ENCODE measurements around the gene CSTF1. TPM values are rescaled to one million over a fixed set of nuclear protein-coding genes. Genes with fewer than 3 reads are reported as not detected.

CSTF1 gene
- total and polyA plus RNA-seq, 2 donors (not counting 3 experiments of a cell fraction or from before 2014, with no cell fraction given), result 39.6 to 49.3 TPM

DNA sequence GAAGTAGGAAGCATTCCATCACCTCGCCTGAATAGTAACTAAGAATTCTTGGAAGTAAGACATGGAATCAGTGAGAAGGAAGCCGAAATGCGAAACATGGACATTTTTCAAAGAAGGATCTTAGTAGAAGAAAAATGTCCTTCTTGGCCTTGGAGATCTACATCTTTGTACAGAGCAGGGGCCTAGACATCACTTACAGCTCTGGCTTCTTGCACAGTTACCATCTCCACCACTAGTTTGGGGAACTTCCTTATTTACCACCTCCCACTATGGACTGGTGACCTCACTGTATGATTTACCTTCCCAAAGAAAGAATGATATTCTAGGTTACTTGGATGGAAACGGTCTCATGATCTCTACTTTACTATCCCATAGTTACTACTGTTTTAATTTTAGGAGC, 35.4 kb downstream of the CSTF1 start:
- dilution Hi-C loops (cut with MboI; ENCODE audit: extremely low pct_ligation_motif_present, low sequenced_read_pairs), result no loop called here

More for the DNA sequence above, 35.4 kb downstream of the CSTF1 start:
- no peaks in the 10 kb centered on the region for H3K9me3 ChIP-seq (replicated peaks; ENCODE audit: control insufficient read depth, insufficient read depth, low read length)
- no peak overlapping the region for H3K4me3 ChIP-seq (replicated peaks in 1 of 3; ENCODE audit: insufficient read depth in 1 of 3, low read depth in 1 of 3, low read length in 3 of 3)
- no TSS peak for BruUV-seq (replicated peaks)
- CTCF ChIA-PET, result interaction anchor here (1.1 to 2.4 kb wide), 3 partner anchors 8 to 16 kb away, joined by 3 to 9 read pairs (median 6); partner anchors contain the start of gene CASS4
- no peak overlapping the region for H2AFZ ChIP-seq (ENCODE audit: low read depth, low read length)
- H3K27me3 ChIP-seq (ENCODE audit: control insufficient read depth in 2 of 2, insufficient read depth in 2 of 2, low read length in 2 of 2), result peaks cover 64% of the 10 kb centered on the region in 2 experiments
- no peak overlapping the region for H3K27ac ChIP-seq (ENCODE audit: insufficient read depth, low read depth, low read length)
- no peak overlapping the region for H3K4me2 ChIP-seq (ENCODE audit: insufficient read depth, low read length)
- H3K79me2 ChIP-seq (ENCODE audit: control insufficient read depth, insufficient read depth, low read length), result no peaks in the 10 kb centered on the region
- FAIRE-seq, result no peak
- no peaks in the 10 kb centered on the region for H3K36me3 ChIP-seq (ENCODE audit: control insufficient read depth in 2 of 2, extremely low read depth in 1 of 2, insufficient read depth in 2 of 2, low read length in 2 of 2)
- H4K20me1 ChIP-seq (replicated peaks; ENCODE audit: control insufficient read depth, extremely low read depth, insufficient read depth, low read length), result no peaks in the 10 kb centered on the region
- intact Hi-C loops (cut with micrococcal nuclease), result no loop called here
- TF ChIP-seq MYC (IDR thresholded peaks at IDR 0.05; ENCODE audit: low read depth, low read length), result no peak
- TF ChIP-seq POLR2AphosphoS5 (IDR thresholded peaks at IDR 0.05; ENCODE audit: insufficient read depth, low read depth, low read length), result no peak
- TF ChIP-seq JUN (IDR thresholded peaks at IDR 0.05; ENCODE audit: borderline replicate concordance, insufficient read depth, insufficient read length, low read depth), result no peak
- no peak for TF ChIP-seq CTCF (IDR thresholded peaks at IDR 0.05; ENCODE audit: extremely low read depth in 1 of 2, insufficient read depth in 1 of 2, low read depth in 1 of 2, low read length in 2 of 2)
- no peak for TF ChIP-seq FOS (IDR thresholded peaks at IDR 0.05; ENCODE audit: borderline replicate concordance, insufficient read depth, low read length)
- TF ChIP-seq MAX (IDR thresholded peaks at IDR 0.05; ENCODE audit: insufficient read depth, insufficient read length), result no peak
- TF ChIP-seq EZH2 (IDR thresholded peaks at IDR 0.05; ENCODE audit: borderline replicate concordance, low read depth, low read length, severe bottlenecking), result no peak
- no peak for TF ChIP-seq POLR2A (IDR thresholded peaks at IDR 0.05; ENCODE audit: low read depth, low read length)
- TF ChIP-seq GATA2 (IDR thresholded peaks at IDR 0.05; ENCODE audit: insufficient read depth, insufficient read length, low read depth, low read length), result no peak
- POLR2A ChIA-PET, result no interaction called here
- peaks cover 7% of the 10 kb centered on the region for H3K4me1 ChIP-seq (ENCODE audit: control insufficient read depth, extremely low read depth, insufficient read depth, low read length)
- no peak for DNase-seq (ENCODE audit: low read depth, low spot score)
- H3K9me1 ChIP-seq (replicated peaks; ENCODE audit: control insufficient read depth, extremely low read depth, insufficient read depth, low read length), result no peaks in the 10 kb centered on the region
- H3K9ac ChIP-seq (replicated peaks; ENCODE audit: extremely low read depth, insufficient read depth, low read length), result no peak overlapping the region
